Keratinocyte (primary cell): ENCODE data around the gene EEF2K. TPM values are rescaled to one million over a fixed set of nuclear protein-coding genes. Genes with fewer than 3 reads are reported as not detected.

Experiments
- DNase-seq: peaks from one replicate; pipeline ENCODE4 v3.0.0-alpha.2; 2011; ENCODE audit warnings: low read depth, missing footprints, low spot score
- FAIRE-seq: peaks from 2 replicates; lab custom pipeline; 2011; peaks lifted over from hg19 to GRCh38; lab: Jason Lieb, UNC
- H2AFZ ChIP-seq: 2 replicates; pipeline ENCODE4 v1.6.0; 2012; ENCODE audit warnings: low read length, control low read depth, inconsistent platforms; ENCODE audit not compliant: control insufficient read depth
- H3K27ac ChIP-seq: 2 replicates; pipeline ENCODE4 v1.5.1; 2011; ENCODE audit warnings: low read length; ENCODE audit not compliant: control insufficient read depth, insufficient read depth
- H3K27me3 ChIP-seq: 3 replicates; pipeline ENCODE4 v1.6.0; 2011; ENCODE audit warnings: low read length; ENCODE audit not compliant: control insufficient read depth, insufficient read depth; ENCODE audit errors: extremely low read depth
- H3K36me3 ChIP-seq, 2 experiments: 2 replicates in 1 of 2; 3 replicates in 1 of 2; pipeline ENCODE4 v1.5.1; 2011; ENCODE audit warnings: low read length in 2 of 2, mild to moderate bottlenecking in 1 of 2; ENCODE audit not compliant: control insufficient read depth in 2 of 2, insufficient read depth in 2 of 2; ENCODE audit errors: extremely low read depth in 1 of 2
- H3K4me1 ChIP-seq: 3 replicates; pipeline ENCODE4 v1.5.1; 2011; ENCODE audit warnings: low read length; ENCODE audit not compliant: control insufficient read depth, insufficient read depth; ENCODE audit errors: extremely low read depth
- H3K4me2 ChIP-seq: 3 replicates; pipeline ENCODE4 v1.6.0; 2011; ENCODE audit warnings: low read depth, low read length; ENCODE audit not compliant: control insufficient read depth, insufficient read depth; ENCODE audit errors: extremely low read depth
- H3K4me3 ChIP-seq, 3 experiments: fragments of 200-600 bp in 1 of 3; sonication (generic) in 1 of 3; 2 replicates in 2 of 3; 3 replicates in 1 of 3; pipeline ENCODE4 v1.5.1; 2011 to 2016; ENCODE audit warnings: low read length in 3 of 3, mild to moderate bottlenecking in 3 of 3, control low read depth in 2 of 3, inconsistent platforms in 1 of 3, low read depth in 1 of 3, mixed read lengths in 1 of 3, mixed run types in 1 of 3, moderate library complexity in 1 of 3; ENCODE audit not compliant: control insufficient read depth in 2 of 3, insufficient read depth in 2 of 3; ENCODE audit errors: extremely low read depth in 1 of 3
- H3K79me2 ChIP-seq: 2 replicates; pipeline ENCODE4 v1.6.0; 2012; ENCODE audit warnings: low read length; ENCODE audit not compliant: control insufficient read depth, insufficient read depth
- H3K9ac ChIP-seq: 3 replicates; pipeline ENCODE4 v1.6.0; 2011; ENCODE audit warnings: low read length; ENCODE audit not compliant: control insufficient read depth, insufficient read depth; ENCODE audit errors: extremely low read depth
- H3K9me1 ChIP-seq: 3 replicates; pipeline ENCODE4 v1.6.0; 2011; ENCODE audit warnings: low read length; ENCODE audit not compliant: control insufficient read depth, insufficient read depth; ENCODE audit errors: extremely low read depth
- H3K9me3 ChIP-seq: 2 replicates; pipeline ENCODE4 v1.5.1; 2012; ENCODE audit warnings: low read depth, low read length; ENCODE audit not compliant: control insufficient read depth
- H4K20me1 ChIP-seq: 3 replicates; pipeline ENCODE4 v1.6.0; 2011; ENCODE audit warnings: low read length; ENCODE audit not compliant: control insufficient read depth, insufficient read depth; ENCODE audit errors: extremely low read depth
- CTCF ChIP-seq, 3 experiments: IDR thresholded peaks in 1 of 3; conservative IDR thresholded peaks in 1 of 3; optimal IDR thresholded peaks in 1 of 3; 2 replicates in 2 of 3; 3 replicates in 1 of 3; pipeline versions ENCODE3 to v1.5.1; 2011; ENCODE audit warnings: low read length in 3 of 3, mild to moderate bottlenecking in 3 of 3, moderate library complexity in 2 of 3, control low read depth in 1 of 3, inconsistent platforms in 1 of 3; ENCODE audit not compliant: insufficient read depth in 2 of 3; ENCODE audit errors: extremely low read depth in 1 of 3
- EZH2 ChIP-seq: IDR thresholded peaks from one replicate; pipeline ENCODE4 v1.6.1; 2012; ENCODE audit warnings: inconsistent platforms, mild to moderate bottlenecking, low read length, moderate library complexity
- dilution Hi-C: fragments of 300-500 bp; cut with MboI; formaldehyde crosslinking; loops from one replicate; pipeline ENCODE4 v1.7.0; 2020; ENCODE audit warnings: low sequenced_read_pairs; ENCODE audit not compliant: extremely low pct_ligation_motif_present
- polyA plus RNA-seq, 5 experiments: library from polyadenylated mRNA; depleted of rRNA in 3 of 5; stranded (reverse) in 3 of 5; stranded (forward) in 1 of 5; unstranded in 1 of 5; fragments of >200 nt; gene quantifications; 1 replicate in 1 of 5; 2 replicates in 3 of 5; 3 replicates in 1 of 5; pipeline versions ENCODE4 v1.2.1 to v1.2.3, GENCODE V29; 2011 to 2012; ENCODE audit warnings: missing spikeins in 2 of 5, low read depth in 1 of 5, low replicate concordance in 1 of 5

EEF2K gene
- polyA plus RNA-seq, 1 donor (not counting 4 experiments of a cell fraction or from before 2014, with no cell fraction given) = 7.3 TPM

GRCh38 chr16:22302776-22303363 lies 96.8 kb downstream of the EEF2K start:
- DNase-seq (no peak), FAIRE-seq (no peak)
- Histone ChIP-seq H2AFZ (no peak overlapping the region), H3K27me3 (no peaks in the 10 kb centered on the region), H3K27ac (no peak overlapping the region), H3K79me2 (peaks cover 65% of the 10 kb centered on the region), H3K9me3 (no peaks in the 10 kb centered on the region), H3K4me2 (no peak overlapping the region), H3K9me1 (peaks cover 7% of the 10 kb centered on the region), H4K20me1 (peaks cover 12% of the 10 kb centered on the region), H3K9ac (no peak overlapping the region), H3K4me3 (no peak overlapping the region), H3K36me3 (peaks cover 23 to 47% of the 10 kb centered on the region in 2 experiments), H3K4me1 (peaks cover 17% of the 10 kb centered on the region)
- dilution Hi-C loops = no loop called here
- TF ChIP-seq CTCF (optimal IDR thresholded peaks at IDR 0.05 in 1 of 3, IDR thresholded peaks at IDR 0.05 in 1 of 3, conservative IDR thresholded peaks at IDR 0.05 in 1 of 3; ENCODE audit: extremely low read depth in 1 of 3, insufficient read depth in 2 of 3, low read length in 3 of 3) = no peak

- peaks cover 7% of the 10 kb centered on the region for H3K9me1 ChIP-seq
- dilution Hi-C loops = no loop called here
Observed at GRCh38 chr16:22304411-22304810, 98.3 kb downstream of the EEF2K start.

More at GRCh38 chr16:22304411-22304810, 98.3 kb downstream of the EEF2K start:
- FAIRE-seq (no peak), DNase-seq (no peak)
- Histone ChIP-seq H3K9me3 (no peaks in the 10 kb centered on the region), H3K4me1 (peaks cover 17% of the 10 kb centered on the region), H3K27me3 (no peaks in the 10 kb centered on the region), H3K36me3 (peaks cover 34 to 58% of the 10 kb centered on the region in 2 experiments), H3K79me2 (peaks cover 55% of the 10 kb centered on the region), H3K9ac (no peak overlapping the region), H4K20me1 (peaks cover 5% of the 10 kb centered on the region), H2AFZ (no peak overlapping the region), H3K27ac (no peak overlapping the region), H3K4me2 (no peak overlapping the region), H3K4me3 (no peak overlapping the region)
- TF ChIP-seq EZH2 (no peak), CTCF (optimal IDR thresholded peaks at IDR 0.05 in 1 of 3, IDR thresholded peaks at IDR 0.05 in 1 of 3, conservative IDR thresholded peaks at IDR 0.05 in 1 of 3; ENCODE audit: extremely low read depth in 1 of 3, insufficient read depth in 2 of 3, low read length in 3 of 3) (no peak)
